Measurements from ENCODE around the gene FATE1.
A peak's percentile ranks its signal among the peaks of the same experiment; 100 is the strongest.
"Not testable (repeated sequence)": the region's sequence is repeated elsewhere in the genome, so short reads cannot be mapped to it uniquely, and the experiment has no call there.

The FATE1 gene

GRCh38 chrX:151715752-151716151 lies at the start of gene FATE1:
TSS of gene FATE1 (plus strand) at chrX:151716035. CDS start at chrX:151716120, 85 bp downstream.
- no peak for DNase-seq (ENCODE audit: low read depth)

- no peak for DNase-seq (ENCODE audit: low read depth)
Observed at GRCh38 chrX:151675121-151675746, 40.6 kb upstream of the FATE1 start.

- no peak for DNase-seq (ENCODE audit: low read depth)
Observed at GRCh38 chrX:151676196-151676595, 39.6 kb upstream of the FATE1 start.

DNA sequence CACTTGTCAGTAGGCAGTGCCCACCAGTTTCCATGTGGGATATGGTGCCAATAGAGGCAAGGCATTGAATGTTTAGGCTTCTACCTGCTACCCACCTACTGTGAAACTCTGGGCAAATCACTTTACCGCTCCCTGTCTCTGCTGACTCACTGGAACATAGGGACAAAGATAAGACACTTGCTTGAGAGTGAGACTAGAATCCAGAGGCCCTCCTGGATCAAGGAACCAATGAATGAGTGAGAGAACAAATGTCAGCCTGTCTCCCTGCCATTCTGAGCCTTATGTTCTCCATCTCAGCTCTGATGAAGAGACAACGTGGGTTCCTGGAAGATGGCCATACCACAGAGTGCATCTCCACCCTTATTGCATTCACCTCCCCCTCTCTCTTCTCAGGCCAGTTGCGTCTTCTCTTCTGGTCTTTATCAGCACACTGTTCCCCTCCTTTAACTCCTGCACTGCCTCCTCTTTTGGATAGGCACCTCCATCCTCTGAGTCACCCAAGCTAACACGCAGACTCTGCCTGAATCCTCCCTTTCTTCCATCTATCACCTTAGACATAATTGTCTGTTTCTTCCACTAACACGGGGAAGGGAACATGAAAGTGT lies 35.9 kb upstream of the FATE1 start:
- no peak for DNase-seq (ENCODE audit: low read depth)

GRCh38 chrX:151680805-151681204 lies 35.0 kb upstream of the FATE1 start:
- peak; percentile 42 for DNase-seq (ENCODE audit: low read depth)

DNA sequence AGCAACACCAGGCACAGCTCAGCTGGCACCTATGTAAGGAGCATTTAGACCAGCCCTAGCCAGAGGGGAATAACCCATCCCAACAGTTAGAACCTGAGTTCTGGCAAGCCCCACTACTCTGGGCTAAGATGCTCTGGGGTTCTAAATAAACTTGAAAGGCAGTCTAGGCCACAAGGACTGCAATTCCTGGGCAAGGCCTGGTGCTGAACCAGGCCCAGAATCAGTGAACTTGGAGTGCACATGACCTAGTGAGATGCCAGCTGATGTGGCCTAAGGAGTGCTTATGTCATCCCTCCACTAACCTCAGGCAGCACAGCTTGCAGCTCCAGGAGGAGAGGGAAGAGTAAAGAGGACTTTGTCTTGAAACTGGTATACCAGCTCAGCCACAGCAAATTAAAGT lies 28.2 kb upstream of the FATE1 start:
- no peak for DNase-seq (ENCODE audit: low read depth)

DNA sequence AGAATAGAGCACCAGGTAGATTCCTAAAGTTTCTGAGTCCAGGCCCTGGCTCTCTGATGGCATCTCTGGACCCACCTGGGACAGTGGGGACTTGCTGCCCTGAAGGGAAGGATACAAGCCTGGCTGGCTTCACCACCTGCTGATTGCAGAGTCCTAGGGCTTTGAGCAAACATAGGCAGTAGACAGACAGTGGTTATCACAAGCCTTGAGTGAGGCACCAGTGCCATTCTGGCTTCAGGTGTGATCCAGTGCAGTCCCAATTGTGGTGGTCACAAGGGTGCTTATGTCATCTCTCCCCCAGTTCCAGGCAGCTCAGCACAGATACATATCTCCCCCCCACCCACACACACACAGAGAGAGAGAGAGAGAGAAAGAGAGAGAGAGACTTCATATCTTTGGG lies 27.1 kb upstream of the FATE1 start:
- DNase-seq (ENCODE audit: low read depth), result no peak

- DNase-seq (ENCODE audit: low read depth), result no peak
Observed at GRCh38 chrX:151692825-151693224, 23.0 kb upstream of the FATE1 start.

GRCh38 chrX:151694121-151694520 lies 21.7 kb upstream of the FATE1 start:
- no peak for DNase-seq (ENCODE audit: low read depth)

- no peak for DNase-seq (ENCODE audit: low read depth)
Observed at GRCh38 chrX:151694661-151695582, 20.9 kb upstream of the FATE1 start, which contains the start of gene PRRG3. TSS of gene PRRG3 (plus strand) at chrX:151695458. CDS start at chrX:151698815, 3,357 bp downstream.

- DNase-seq (ENCODE audit: low read depth), result no peak
Observed at GRCh38 chrX:151695583-151696340, 20.1 kb upstream of the FATE1 start.

- not testable (repeated sequence) for DNase-seq (ENCODE audit: low read depth)
Observed at GRCh38 chrX:151697082-151697481, 18.8 kb upstream of the FATE1 start.

DNA sequence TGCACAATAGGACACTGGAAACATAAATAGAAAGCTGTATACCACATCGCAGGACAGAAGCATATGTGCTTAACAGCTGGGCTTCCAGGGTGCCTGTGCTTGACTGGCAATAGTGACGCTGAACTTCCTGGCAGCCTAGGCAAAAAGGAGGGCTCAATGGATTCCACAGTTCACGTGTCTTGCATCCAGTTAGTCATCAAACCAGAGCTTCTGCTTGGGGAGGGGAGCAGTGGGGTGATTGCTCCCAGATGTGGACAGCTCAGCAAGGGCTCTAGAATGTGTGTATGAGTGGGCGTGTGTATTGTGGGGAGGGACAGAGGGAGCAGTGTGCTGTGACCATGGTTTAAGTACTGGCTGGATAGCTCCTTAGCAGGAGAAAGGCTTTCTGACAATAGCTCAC lies 18.3 kb upstream of the FATE1 start:
- no peak for DNase-seq (ENCODE audit: low read depth)

GRCh38 chrX:151698485-151698884 lies 17.4 kb upstream of the FATE1 start:
- no peak for DNase-seq (ENCODE audit: low read depth)

- DNase-seq (ENCODE audit: low read depth), result no peak
Observed at GRCh38 chrX:151699746-151700145, 16.1 kb upstream of the FATE1 start.

- DNase-seq (ENCODE audit: low read depth), result no peak
Observed at GRCh38 chrX:151700581-151700980, 15.3 kb upstream of the FATE1 start.

- no peak for DNase-seq (ENCODE audit: low read depth)
Observed at GRCh38 chrX:151701071-151701470, 14.8 kb upstream of the FATE1 start.

DNA sequence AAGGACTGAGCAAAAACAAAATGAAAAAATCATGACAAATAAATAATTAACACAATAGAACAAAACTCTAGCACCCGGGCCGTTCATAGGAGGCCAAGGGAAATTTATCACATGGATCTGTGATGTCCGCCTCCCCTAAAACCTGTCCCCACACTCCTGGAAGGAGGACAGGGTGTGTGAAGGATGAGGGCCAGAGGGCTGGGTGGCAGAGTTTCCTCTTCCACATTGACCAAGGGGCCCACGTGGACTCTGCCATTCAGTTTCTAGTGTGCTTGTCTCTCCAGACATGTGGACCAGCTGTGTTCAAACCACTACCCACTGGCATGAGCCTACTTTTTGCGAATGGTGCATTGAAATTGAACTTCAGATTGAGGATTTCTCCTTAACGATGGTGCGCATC lies 14.3 kb upstream of the FATE1 start:
- no peak for DNase-seq (ENCODE audit: low read depth)

DNA sequence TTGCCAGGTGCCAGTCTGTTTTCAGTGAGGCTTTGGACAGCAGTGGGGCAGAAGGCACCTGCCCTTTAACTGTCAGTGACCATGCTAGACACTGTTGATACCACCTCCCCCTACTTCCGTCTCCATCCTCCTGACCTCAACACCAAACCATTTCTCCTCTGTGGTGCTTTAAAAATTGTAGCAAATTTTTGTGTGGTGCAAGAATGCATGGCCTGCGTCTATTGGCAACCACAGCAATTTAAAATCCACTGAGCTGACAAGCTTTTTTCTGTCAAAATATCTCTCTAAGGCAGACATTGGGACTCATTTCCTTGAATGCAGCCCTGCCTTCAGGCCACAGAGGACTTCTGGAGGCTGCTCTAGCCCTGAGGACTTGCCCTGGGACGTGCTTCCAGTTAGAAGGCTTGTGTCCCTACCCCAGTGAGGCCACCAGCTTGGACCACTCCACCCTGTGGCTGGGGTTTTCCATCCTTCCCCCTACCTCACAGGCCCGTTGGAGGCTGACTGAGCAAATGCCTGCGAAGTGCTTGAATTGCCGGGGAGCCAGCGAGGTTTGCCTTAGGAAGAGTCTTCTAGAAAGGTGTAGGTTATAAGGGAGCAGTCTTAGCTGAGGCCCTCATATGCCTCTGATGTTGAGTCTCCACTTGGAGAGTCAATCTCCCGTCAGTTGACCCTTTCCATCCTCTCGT lies 13.7 kb upstream of the FATE1 start:
- no peak for DNase-seq (ENCODE audit: low read depth)

- no peak for DNase-seq (ENCODE audit: low read depth)
Observed at GRCh38 chrX:151702741-151703340, 13.0 kb upstream of the FATE1 start.

DNA sequence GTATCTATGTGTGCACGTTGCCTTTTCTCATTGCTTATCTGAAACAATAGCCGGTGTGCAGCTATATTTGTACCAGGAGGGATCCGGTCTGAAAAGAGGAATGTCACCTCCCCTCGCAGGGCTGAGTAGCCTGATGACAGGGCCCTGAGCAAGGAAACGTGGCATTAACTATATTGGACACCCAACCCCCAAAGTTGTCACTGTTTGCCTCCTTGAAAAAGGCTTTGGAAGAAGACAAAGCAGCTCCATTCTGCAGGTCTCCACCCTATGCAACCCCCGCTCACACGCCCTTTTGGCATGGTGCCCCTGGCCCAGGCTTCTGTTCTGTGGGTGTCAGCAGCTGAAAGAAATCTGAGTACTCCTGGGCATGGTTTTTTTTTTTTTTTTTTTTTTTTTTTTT lies 12.3 kb upstream of the FATE1 start:
- no peak for DNase-seq (ENCODE audit: low read depth)
